GM06990 (cell line): Measurements from ENCODE around the gene RHBDD3.

ENCODE experiments used
- DNase-seq: peaks from one replicate; pipeline ENCODE4 v3.0.0-alpha.2; 2011; ENCODE audit not compliant: insufficient read length; ENCODE audit errors: extremely low read depth
- H3K27me3 ChIP-seq: replicated peaks from 2 replicates; pipeline ENCODE4 v1.6.0; 2011; ENCODE audit warnings: low read length; ENCODE audit not compliant: control insufficient read depth, insufficient read depth
- H3K36me3 ChIP-seq: 2 replicates; pipeline ENCODE4 v1.5.1; 2011; ENCODE audit warnings: low read length; ENCODE audit not compliant: control insufficient read depth, insufficient read depth
- H3K4me3 ChIP-seq: replicated peaks from 2 replicates; pipeline ENCODE4 v1.5.1; 2011; ENCODE audit warnings: low read depth, mild to moderate bottlenecking, control low read depth, low read length
- CTCF ChIP-seq: IDR thresholded peaks from 2 replicates; pipeline ENCODE4 v1.5.1; 2011; ENCODE audit warnings: low read length, control low read depth, mild to moderate bottlenecking, inconsistent platforms; ENCODE audit not compliant: insufficient read depth, poor library complexity, severe bottlenecking

Gene RHBDD3

GRCh38 chr22:29216011-29216872 lies 51.5 kb downstream of the RHBDD3 start:
- Histone ChIP-seq H3K36me3 (peaks cover 3% of the 10 kb centered on the region), H3K27me3 (no peaks in the 10 kb centered on the region), H3K4me3 (no peak overlapping the region)
- TF ChIP-seq CTCF = no peak
- no peak for DNase-seq

GRCh38 chr22:29215012-29215860 lies 52.5 kb downstream of the RHBDD3 start:
- H3K27me3 ChIP-seq = no peaks in the 10 kb centered on the region
- DNase-seq = no peak
- no peak overlapping the region for H3K4me3 ChIP-seq
- TF ChIP-seq CTCF = no peak
- peaks cover 3% of the 10 kb centered on the region for H3K36me3 ChIP-seq

GRCh38 chr22:29214232-29214631 lies 53.5 kb downstream of the RHBDD3 start:
- H3K27me3 ChIP-seq = no peaks in the 10 kb centered on the region
- peaks cover 3% of the 10 kb centered on the region for H3K36me3 ChIP-seq
- DNase-seq = no peak
- no peak overlapping the region for H3K4me3 ChIP-seq
- TF ChIP-seq CTCF = no peak

GRCh38 chr22:29213493-29213892 lies 54.3 kb downstream of the RHBDD3 start:
- Histone ChIP-seq H3K36me3 (peaks cover 3% of the 10 kb centered on the region), H3K4me3 (no peak overlapping the region), H3K27me3 (no peaks in the 10 kb centered on the region)
- DNase-seq = no peak
- TF ChIP-seq CTCF = no peak

- H3K27me3 ChIP-seq = no peaks in the 10 kb centered on the region
Observed at GRCh38 chr22:29212743-29213142, 55.0 kb downstream of the RHBDD3 start.

More at GRCh38 chr22:29212743-29213142, 55.0 kb downstream of the RHBDD3 start:
- Histone ChIP-seq H3K36me3 (peaks cover 3% of the 10 kb centered on the region), H3K4me3 (no peak overlapping the region)
- DNase-seq = no peak
- no peak for TF ChIP-seq CTCF
